ENCODE data around the gene SPATA22. TPM values are rescaled to one million over a fixed set of nuclear protein-coding genes. Genes with fewer than 3 reads are reported as not detected.
"Not testable (repeated sequence)": the region's sequence is repeated elsewhere in the genome, so short reads cannot be mapped to it uniquely, and the experiment has no call there.

Gene SPATA22
- polyA plus RNA-seq, 1 donor: 0.15 TPM

GRCh38 chr17:3475251-3475685 lies 3.6 kb upstream of the SPATA22 start:
- no peak for DNase-seq

GRCh38 chr17:3474212-3474611 lies 2.6 kb upstream of the SPATA22 start:
- DNase-seq: peak; percentile 22

GRCh38 chr17:3472137-3472536 lies 518 bp upstream of the SPATA22 start:
- DNase-seq: no peak

GRCh38 chr17:3469529-3469928 lies 2.1 kb downstream of the SPATA22 start:
- no peak for DNase-seq

- not testable (repeated sequence) for DNase-seq
Measured at GRCh38 chr17:3466355-3466754, 5.3 kb downstream of the SPATA22 start.

- DNase-seq: no peak
Measured at GRCh38 chr17:3448059-3448665, 23.5 kb downstream of the SPATA22 start.

- no peak for DNase-seq
Measured at GRCh38 chr17:3447625-3448024, 24.0 kb downstream of the SPATA22 start.

GRCh38 chr17:3440451-3440850 lies 31.2 kb downstream of the SPATA22 start:
- DNase-seq: no peak

- DNase-seq: no peak
Measured at GRCh38 chr17:3438368-3438767, 33.3 kb downstream of the SPATA22 start.

GRCh38 chr17:3433741-3434140 lies 37.9 kb downstream of the SPATA22 start, which contains the start of gene OR1E2:
Gene OR1E2, minus strand, starts transcription at chr17:3433841. Its CDS starts 0 bp downstream, at chr17:3433841.
- DNase-seq: no peak

- not testable (repeated sequence) for DNase-seq
Measured at GRCh38 chr17:3433215-3433614, 38.4 kb downstream of the SPATA22 start.

- DNase-seq: no peak
Measured at GRCh38 chr17:3418222-3418621, 53.4 kb downstream of the SPATA22 start.

- DNase-seq: no peak
Measured at GRCh38 chr17:3415610-3416009, 56.0 kb downstream of the SPATA22 start.

- not testable (repeated sequence) for DNase-seq
Measured at GRCh38 chr17:3412216-3412615, 59.4 kb downstream of the SPATA22 start.

GRCh38 chr17:3411070-3411469 lies 60.5 kb downstream of the SPATA22 start, which contains the start of gene OR3A3:
Gene OR3A3, plus strand, starts transcription at chr17:3411370.
- no peak for DNase-seq

- not testable (repeated sequence) for DNase-seq
Measured at GRCh38 chr17:3403856-3404255, 67.8 kb downstream of the SPATA22 start.

GRCh38 chr17:3401786-3402185 lies 69.8 kb downstream of the SPATA22 start:
- DNase-seq: no peak

GRCh38 chr17:3400055-3400454 lies 71.6 kb downstream of the SPATA22 start:
- no peak for DNase-seq

GRCh38 chr17:3398310-3398709 lies 73.3 kb downstream of the SPATA22 start, which contains the start of gene OR1E1:
Gene OR1E1, minus strand, starts transcription at chr17:3398410. Its CDS starts 0 bp downstream, at chr17:3398410.
- no peak for DNase-seq

- DNase-seq: peak; percentile 4
Measured at GRCh38 chr17:3397801-3398200, 73.8 kb downstream of the SPATA22 start.
